ENCODE measurements around the gene RFTN2. TPM values are rescaled to one million over a fixed set of nuclear protein-coding genes. Genes with fewer than 3 reads are reported as not detected.

Gene RFTN2
- total and polyA plus RNA-seq, 2 of the 13 experiments (the other 11 are each of a cell fraction or from before 2014, with no cell fraction given): not detected

DNA sequence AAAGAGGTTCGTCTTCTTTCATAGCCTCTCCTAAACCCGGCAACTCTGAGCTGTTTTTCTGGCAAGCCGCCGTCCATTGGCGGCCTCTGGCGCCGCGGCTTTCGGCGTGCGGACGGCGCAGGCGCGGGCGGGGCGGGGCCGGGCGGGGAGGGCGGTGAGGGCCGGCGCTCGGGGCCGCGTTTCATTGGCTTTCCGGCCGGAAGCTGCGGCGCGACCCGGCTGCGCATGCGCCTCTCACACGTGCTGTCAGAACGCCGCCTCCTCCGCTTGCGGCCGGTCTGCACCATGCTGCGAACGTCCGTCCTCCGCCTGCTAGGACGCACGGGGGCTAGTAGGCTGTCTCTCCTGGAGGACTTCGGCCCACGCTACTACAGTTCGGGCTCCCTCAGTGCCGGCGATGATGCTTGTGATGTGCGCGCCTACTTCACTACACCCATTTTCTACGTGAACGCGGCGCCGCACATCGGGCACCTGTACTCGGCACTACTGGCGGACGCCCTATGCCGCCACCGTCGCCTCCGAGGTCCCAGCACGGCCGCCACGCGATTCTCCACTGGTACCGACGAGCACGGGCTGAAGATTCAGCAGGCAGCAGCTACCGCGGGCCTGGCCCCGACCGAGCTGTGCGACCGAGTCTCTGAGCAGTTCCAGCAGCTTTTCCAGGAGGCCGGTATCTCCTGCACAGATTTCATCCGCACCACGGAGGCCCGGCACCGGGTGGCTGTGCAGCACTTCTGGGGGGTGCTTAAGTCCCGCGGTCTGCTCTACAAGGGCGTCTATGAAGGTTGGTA lies 29.9 kb upstream of the RFTN2 start, which contains the start of gene MARS2 (continued):
- no peak for TF ChIP-seq ZNF724P (CRISPR knock-in tag; IDR thresholded peaks at IDR 0.05; ENCODE audit: borderline replicate concordance)
- no peak for TF ChIP-seq SYNCRIP (IDR thresholded peaks at IDR 0.05; ENCODE audit: insufficient read depth, low read depth, low read length)
- no peak; the same call in 1 of the 2 replicates for TF ChIP-seq RARA (CRISPR knock-in tag; IDR thresholded peaks at IDR 0.05)
- peak; percentile 77 for TF ChIP-seq NFYB (CRISPR knock-in tag; IDR thresholded peaks at IDR 0.05)
- peak; percentile 73 for TF ChIP-seq KAT8 (CRISPR knock-in tag; IDR thresholded peaks at IDR 0.05)
- peak; percentile 64 for TF ChIP-seq SRY (CRISPR knock-in tag; IDR thresholded peaks at IDR 0.05)
- TF ChIP-seq ATF1 (CRISPR knock-in tag; IDR thresholded peaks at IDR 0.05): no peak
- 0 out of 2 replicates have a peak, but pooled peaks have one; percentile 40 for TF ChIP-seq SNAI1 (CRISPR knock-in tag; IDR thresholded peaks at IDR 0.05; ENCODE audit: borderline replicate concordance)
- peak; percentile 95; the same call in 1 of the 2 replicates for TF ChIP-seq WIZ (CRISPR knock-in tag; IDR thresholded peaks at IDR 0.05)
- TF ChIP-seq NFE2L2 (IDR thresholded peaks at IDR 0.05; ENCODE audit: low read length): no peak
- no peak for TF ChIP-seq ZFP36 (IDR thresholded peaks at IDR 0.05; ENCODE audit: borderline replicate concordance, low read depth, low read length, partially characterized antibody)
- TF ChIP-seq ZNF569 (CRISPR knock-in tag; IDR thresholded peaks at IDR 0.05; ENCODE audit: borderline replicate concordance): no peak
- no peak for TF ChIP-seq ZBTB21 (CRISPR knock-in tag; IDR thresholded peaks at IDR 0.05)
- TF ChIP-seq STAT5B (CRISPR knock-in tag; IDR thresholded peaks at IDR 0.05): no peak
- no peak for TF ChIP-seq THYN1 (CRISPR knock-in tag; IDR thresholded peaks at IDR 0.05; ENCODE audit: borderline replicate concordance, low read depth)
- TF ChIP-seq ZIK1 (CRISPR knock-in tag; IDR thresholded peaks at IDR 0.05; ENCODE audit: borderline replicate concordance, low read depth): peak; percentile 62; the same call in 1 of the 2 replicates
- no peak for TF ChIP-seq ATAD3A (CRISPR knock-in tag; IDR thresholded peaks at IDR 0.05)
- TF ChIP-seq, protein P1, sequence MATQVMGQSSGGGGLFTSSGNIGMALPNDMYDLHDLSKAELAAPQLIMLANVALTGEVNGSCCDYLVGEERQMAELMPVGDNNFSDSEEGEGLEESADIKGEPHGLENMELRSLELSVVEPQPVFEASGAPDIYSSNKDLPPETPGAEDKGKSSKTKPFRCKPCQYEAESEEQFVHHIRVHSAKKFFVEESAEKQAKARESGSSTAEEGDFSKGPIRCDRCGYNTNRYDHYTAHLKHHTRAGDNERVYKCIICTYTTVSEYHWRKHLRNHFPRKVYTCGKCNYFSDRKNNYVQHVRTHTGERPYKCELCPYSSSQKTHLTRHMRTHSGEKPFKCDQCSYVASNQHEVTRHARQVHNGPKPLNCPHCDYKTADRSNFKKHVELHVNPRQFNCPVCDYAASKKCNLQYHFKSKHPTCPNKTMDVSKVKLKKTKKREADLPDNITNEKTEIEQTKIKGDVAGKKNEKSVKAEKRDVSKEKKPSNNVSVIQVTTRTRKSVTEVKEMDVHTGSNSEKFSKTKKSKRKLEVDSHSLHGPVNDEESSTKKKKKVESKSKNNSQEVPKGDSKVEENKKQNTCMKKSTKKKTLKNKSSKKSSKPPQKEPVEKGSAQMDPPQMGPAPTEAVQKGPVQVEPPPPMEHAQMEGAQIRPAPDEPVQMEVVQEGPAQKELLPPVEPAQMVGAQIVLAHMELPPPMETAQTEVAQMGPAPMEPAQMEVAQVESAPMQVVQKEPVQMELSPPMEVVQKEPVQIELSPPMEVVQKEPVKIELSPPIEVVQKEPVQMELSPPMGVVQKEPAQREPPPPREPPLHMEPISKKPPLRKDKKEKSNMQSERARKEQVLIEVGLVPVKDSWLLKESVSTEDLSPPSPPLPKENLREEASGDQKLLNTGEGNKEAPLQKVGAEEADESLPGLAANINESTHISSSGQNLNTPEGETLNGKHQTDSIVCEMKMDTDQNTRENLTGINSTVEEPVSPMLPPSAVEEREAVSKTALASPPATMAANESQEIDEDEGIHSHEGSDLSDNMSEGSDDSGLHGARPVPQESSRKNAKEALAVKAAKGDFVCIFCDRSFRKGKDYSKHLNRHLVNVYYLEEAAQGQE (IDR thresholded peaks at IDR 0.05; ENCODE audit: borderline replicate concordance in 1 of 2, low read depth in 1 of 2, low read length in 2 of 2): peak in 1 of 2 experiments; percentile 10; a peak in 1 of 4 replicates
- peak; percentile 84; the same call in 1 of the 2 replicates for TF ChIP-seq ZNF782 (CRISPR knock-in tag; IDR thresholded peaks at IDR 0.05; ENCODE audit: borderline replicate concordance)
- TF ChIP-seq DPF2 (CRISPR knock-in tag; IDR thresholded peaks at IDR 0.05; ENCODE audit: borderline replicate concordance, low read depth): no peak
- TF ChIP-seq ZNF441 (CRISPR knock-in tag; IDR thresholded peaks at IDR 0.05; ENCODE audit: borderline replicate concordance): 0 out of 2 replicates have a peak, but pooled peaks have one; percentile 47
- TF ChIP-seq, protein P2, sequence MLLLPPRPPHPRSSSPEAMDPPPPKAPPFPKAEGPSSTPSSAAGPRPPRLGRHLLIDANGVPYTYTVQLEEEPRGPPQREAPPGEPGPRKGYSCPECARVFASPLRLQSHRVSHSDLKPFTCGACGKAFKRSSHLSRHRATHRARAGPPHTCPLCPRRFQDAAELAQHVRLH (CRISPR knock-in tag; IDR thresholded peaks at IDR 0.05; ENCODE audit: borderline replicate concordance, low read depth): peak; percentile 64; the same call in 1 of the 2 replicates
- TF ChIP-seq PPARG (CRISPR knock-in tag; conservative IDR thresholded peaks at IDR 0.05): peak; percentile 23; the same call in 1 of the 2 replicates
- TF ChIP-seq TGIF2 (CRISPR knock-in tag; IDR thresholded peaks at IDR 0.05): peak; percentile 95
- TF ChIP-seq FOXK2 (IDR thresholded peaks at IDR 0.05): no peak
- TF ChIP-seq ZNF572 (CRISPR knock-in tag; IDR thresholded peaks at IDR 0.05): no peak
- TF ChIP-seq, protein P3, sequence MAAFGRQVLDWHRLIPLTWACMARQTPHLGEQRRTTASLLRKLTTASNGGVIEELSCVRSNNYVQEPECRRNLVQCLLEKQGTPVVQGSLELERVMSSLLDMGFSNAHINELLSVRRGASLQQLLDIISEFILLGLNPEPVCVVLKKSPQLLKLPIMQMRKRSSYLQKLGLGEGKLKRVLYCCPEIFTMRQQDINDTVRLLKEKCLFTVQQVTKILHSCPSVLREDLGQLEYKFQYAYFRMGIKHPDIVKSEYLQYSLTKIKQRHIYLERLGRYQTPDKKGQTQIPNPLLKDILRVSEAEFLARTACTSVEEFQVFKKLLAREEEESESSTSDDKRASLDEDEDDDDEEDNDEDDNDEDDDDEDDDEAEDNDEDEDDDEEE (CRISPR knock-in tag; IDR thresholded peaks at IDR 0.05): peak; percentile 57; the same call in 1 of the 2 replicates

Data from HepG2 (cell line).